ENCODE results near the gene KMT2C. TPM values are rescaled to one million over a fixed set of nuclear protein-coding genes. Genes with fewer than 3 reads are reported as not detected.
"Not testable (repeated sequence)": the region's sequence is repeated elsewhere in the genome, so short reads cannot be mapped to it uniquely, and the experiment has no call there.

The KMT2C gene
- total RNA-seq, 1 donor from 2014 or later: 136 TPM

GRCh38 chr7:152292897-152293296 is 142.9 kb downstream of the KMT2C start:
- TF ChIP-seq CTCF (IDR thresholded peaks at IDR 0.05; ENCODE audit: partially characterized antibody, unreplicated experiment): no peak
- no peak overlapping the region for H3K27ac Mint-ChIP-seq (ENCODE audit: unreplicated experiment)
- DNase-seq: no peak
- peaks cover 8% of the 10 kb centered on the region for H3K9me3 Mint-ChIP-seq (ENCODE audit: unreplicated experiment)
- H3K4me3 Mint-ChIP-seq (ENCODE audit: unreplicated experiment): no peak overlapping the region
- H3K27me3 Mint-ChIP-seq (ENCODE audit: unreplicated experiment): no peaks in the 10 kb centered on the region
- H3K36me3 Mint-ChIP-seq (ENCODE audit: unreplicated experiment): peaks cover 4% of the 10 kb centered on the region
- H3K4me1 Mint-ChIP-seq (ENCODE audit: low read depth, unreplicated experiment): no peaks in the 10 kb centered on the region

- H3K9me3 Mint-ChIP-seq (ENCODE audit: unreplicated experiment); H3K36me3 Mint-ChIP-seq (ENCODE audit: unreplicated experiment); H3K27ac Mint-ChIP-seq (ENCODE audit: unreplicated experiment); H3K27me3 Mint-ChIP-seq (ENCODE audit: unreplicated experiment); DNase-seq; H3K4me3 Mint-ChIP-seq (ENCODE audit: unreplicated experiment); H3K4me1 Mint-ChIP-seq (ENCODE audit: low read depth, unreplicated experiment): not testable (repeated sequence)
These were observed 148.8 kb downstream of the KMT2C start for GRCh38 chr7:152286972-152287371.

GRCh38 chr7:152286219-152286618 is 149.6 kb downstream of the KMT2C start:
- H3K36me3 Mint-ChIP-seq (ENCODE audit: unreplicated experiment); H3K9me3 Mint-ChIP-seq (ENCODE audit: unreplicated experiment); H3K4me1 Mint-ChIP-seq (ENCODE audit: low read depth, unreplicated experiment); H3K27me3 Mint-ChIP-seq (ENCODE audit: unreplicated experiment); DNase-seq; H3K4me3 Mint-ChIP-seq (ENCODE audit: unreplicated experiment); H3K27ac Mint-ChIP-seq (ENCODE audit: unreplicated experiment): not testable (repeated sequence)

GRCh38 chr7:152284998-152285397 is 150.8 kb downstream of the KMT2C start:
- not testable (repeated sequence) for H3K27ac Mint-ChIP-seq (ENCODE audit: unreplicated experiment); H3K9me3 Mint-ChIP-seq (ENCODE audit: unreplicated experiment); DNase-seq; H3K4me1 Mint-ChIP-seq (ENCODE audit: low read depth, unreplicated experiment); H3K4me3 Mint-ChIP-seq (ENCODE audit: unreplicated experiment); H3K36me3 Mint-ChIP-seq (ENCODE audit: unreplicated experiment); H3K27me3 Mint-ChIP-seq (ENCODE audit: unreplicated experiment)

GRCh38 chr7:152277687-152278086 is 158.1 kb downstream of the KMT2C start:
- not testable (repeated sequence) for H3K27me3 Mint-ChIP-seq (ENCODE audit: unreplicated experiment); H3K4me3 Mint-ChIP-seq (ENCODE audit: unreplicated experiment); H3K4me1 Mint-ChIP-seq (ENCODE audit: low read depth, unreplicated experiment); H3K9me3 Mint-ChIP-seq (ENCODE audit: unreplicated experiment); H3K36me3 Mint-ChIP-seq (ENCODE audit: unreplicated experiment); H3K27ac Mint-ChIP-seq (ENCODE audit: unreplicated experiment); DNase-seq

GRCh38 chr7:152270427-152270826 is 165.4 kb downstream of the KMT2C start:
- not testable (repeated sequence) for H3K27ac Mint-ChIP-seq (ENCODE audit: unreplicated experiment); H3K27me3 Mint-ChIP-seq (ENCODE audit: unreplicated experiment); H3K4me1 Mint-ChIP-seq (ENCODE audit: low read depth, unreplicated experiment); H3K4me3 Mint-ChIP-seq (ENCODE audit: unreplicated experiment); DNase-seq; H3K36me3 Mint-ChIP-seq (ENCODE audit: unreplicated experiment); H3K9me3 Mint-ChIP-seq (ENCODE audit: unreplicated experiment)

- H3K9me3 Mint-ChIP-seq (ENCODE audit: unreplicated experiment); H3K36me3 Mint-ChIP-seq (ENCODE audit: unreplicated experiment); H3K4me3 Mint-ChIP-seq (ENCODE audit: unreplicated experiment); H3K27ac Mint-ChIP-seq (ENCODE audit: unreplicated experiment); H3K27me3 Mint-ChIP-seq (ENCODE audit: unreplicated experiment); DNase-seq; H3K4me1 Mint-ChIP-seq (ENCODE audit: low read depth, unreplicated experiment): not testable (repeated sequence)
These were observed 168.9 kb downstream of the KMT2C start for GRCh38 chr7:152266859-152267258.

- not testable (repeated sequence) for H3K4me3 Mint-ChIP-seq (ENCODE audit: unreplicated experiment); H3K27ac Mint-ChIP-seq (ENCODE audit: unreplicated experiment); DNase-seq; H3K9me3 Mint-ChIP-seq (ENCODE audit: unreplicated experiment); H3K4me1 Mint-ChIP-seq (ENCODE audit: low read depth, unreplicated experiment); H3K36me3 Mint-ChIP-seq (ENCODE audit: unreplicated experiment); H3K27me3 Mint-ChIP-seq (ENCODE audit: unreplicated experiment)
These were observed 170.9 kb downstream of the KMT2C start for GRCh38 chr7:152264915-152265314.

- H3K4me3 Mint-ChIP-seq (ENCODE audit: unreplicated experiment); H3K4me1 Mint-ChIP-seq (ENCODE audit: low read depth, unreplicated experiment); DNase-seq; H3K9me3 Mint-ChIP-seq (ENCODE audit: unreplicated experiment); H3K27me3 Mint-ChIP-seq (ENCODE audit: unreplicated experiment); H3K36me3 Mint-ChIP-seq (ENCODE audit: unreplicated experiment): not testable (repeated sequence)
- H3K27ac Mint-ChIP-seq (ENCODE audit: unreplicated experiment): peak overlapping the region; percentile 43
These were observed 173.7 kb downstream of the KMT2C start for GRCh38 chr7:152262146-152262545.

GRCh38 chr7:152259645-152260044 is 176.2 kb downstream of the KMT2C start:
- H3K36me3 Mint-ChIP-seq (ENCODE audit: unreplicated experiment); H3K4me3 Mint-ChIP-seq (ENCODE audit: unreplicated experiment); H3K9me3 Mint-ChIP-seq (ENCODE audit: unreplicated experiment); H3K4me1 Mint-ChIP-seq (ENCODE audit: low read depth, unreplicated experiment); DNase-seq; H3K27me3 Mint-ChIP-seq (ENCODE audit: unreplicated experiment); H3K27ac Mint-ChIP-seq (ENCODE audit: unreplicated experiment): not testable (repeated sequence)

GRCh38 chr7:152247851-152248250 is 188.0 kb downstream of the KMT2C start:
- not testable (repeated sequence) for H3K9me3 Mint-ChIP-seq (ENCODE audit: unreplicated experiment); H3K4me3 Mint-ChIP-seq (ENCODE audit: unreplicated experiment); H3K27me3 Mint-ChIP-seq (ENCODE audit: unreplicated experiment); DNase-seq; H3K4me1 Mint-ChIP-seq (ENCODE audit: low read depth, unreplicated experiment); H3K27ac Mint-ChIP-seq (ENCODE audit: unreplicated experiment); H3K36me3 Mint-ChIP-seq (ENCODE audit: unreplicated experiment)

- not testable (repeated sequence) for H3K36me3 Mint-ChIP-seq (ENCODE audit: unreplicated experiment); H3K4me1 Mint-ChIP-seq (ENCODE audit: low read depth, unreplicated experiment); H3K9me3 Mint-ChIP-seq (ENCODE audit: unreplicated experiment); H3K4me3 Mint-ChIP-seq (ENCODE audit: unreplicated experiment); H3K27ac Mint-ChIP-seq (ENCODE audit: unreplicated experiment); DNase-seq; H3K27me3 Mint-ChIP-seq (ENCODE audit: unreplicated experiment)
These were observed 190.4 kb downstream of the KMT2C start for GRCh38 chr7:152245417-152245816.
